HEK293T (cell line): Measurements from ENCODE around the gene KLRG1.

Experiments used
- CTCF ChIA-PET: fragments of 350-600 bp; formaldehyde crosslinking; extraction: SDS; loops from one replicate; lab custom pipeline; 2021; ENCODE audit warnings: antibody characterized with exemption, inconsistent platforms; lab: Yijun Ruan, JAX
- POLR2A ChIA-PET: fragments of 350-600 bp; formaldehyde crosslinking; extraction: SDS; loops from one replicate; lab custom pipeline; 2020; ENCODE audit warnings: antibody characterized with exemption, inconsistent platforms; lab: Yijun Ruan, JAX
- DNase-seq: peaks from one replicate; pipeline ENCODE4 v3.0.0; 2012; ENCODE audit warnings: mixed read lengths; ENCODE audit errors: extremely low spot score
- ARNT ChIP-seq: fragments of 450-650 bp; IDR thresholded peaks from 2 replicates; pipeline ENCODE4 v1.6.1; 2017; ENCODE audit warnings: mild to moderate bottlenecking
- BHLHE40 ChIP-seq: fragments of 450-650 bp; IDR thresholded peaks from 2 replicates; pipeline ENCODE4 v1.6.1; 2016; ENCODE audit warnings: mild to moderate bottlenecking, moderate library complexity, borderline replicate concordance
- CTBP1 ChIP-seq: fragments of 450-650 bp; IDR thresholded peaks from 2 replicates; pipeline ENCODE4 v1.6.1; 2016; ENCODE audit warnings: borderline replicate concordance
- ELF4 ChIP-seq: fragments of 450-650 bp; IDR thresholded peaks from 2 replicates; pipeline ENCODE4 v1.6.1; 2017; ENCODE audit warnings: antibody characterized with exemption
- FOXA1 ChIP-seq: fragments of 450-650 bp; IDR thresholded peaks from 2 replicates; pipeline ENCODE4 v1.6.1; 2016; ENCODE audit warnings: mild to moderate bottlenecking
- FOXK2 ChIP-seq: fragments of 450-650 bp; IDR thresholded peaks from 2 replicates; pipeline ENCODE4 v1.6.1; 2016; ENCODE audit warnings: mild to moderate bottlenecking
- FOXM1 ChIP-seq: fragments of 450-650 bp; IDR thresholded peaks from 2 replicates; pipeline ENCODE4 v1.6.1; 2017; ENCODE audit warnings: mild to moderate bottlenecking, borderline replicate concordance
- HDGF ChIP-seq: fragments of 450-650 bp; IDR thresholded peaks from 2 replicates; pipeline ENCODE4 v1.6.1; 2017; ENCODE audit warnings: antibody characterized with exemption, borderline replicate concordance
- L3MBTL2 ChIP-seq: fragments of 450-650 bp; conservative IDR thresholded peaks from 2 replicates; pipeline ENCODE4 v1.6.1; 2016; ENCODE audit warnings: mild to moderate bottlenecking
- LEF1 ChIP-seq: fragments of 450-650 bp; IDR thresholded peaks from 2 replicates; pipeline ENCODE4 v1.6.1; 2017; ENCODE audit warnings: mild to moderate bottlenecking, borderline replicate concordance
- NFRKB ChIP-seq: fragments of 450-650 bp; IDR thresholded peaks from 2 replicates; pipeline ENCODE4 v1.6.1; 2016; ENCODE audit warnings: mild to moderate bottlenecking, moderate library complexity
- SP1 ChIP-seq: fragments of 450-650 bp; IDR thresholded peaks from 2 replicates; pipeline ENCODE4 v1.6.1; 2017
- SUZ12 ChIP-seq: fragments of 450-650 bp; IDR thresholded peaks from 2 replicates; pipeline ENCODE4 v1.6.1; 2016; ENCODE audit warnings: mild to moderate bottlenecking
- TARDBP ChIP-seq: fragments of 450-650 bp; IDR thresholded peaks from 2 replicates; pipeline ENCODE4 v1.6.1; 2016
- ZNF384 ChIP-seq: fragments of 450-650 bp; IDR thresholded peaks from 2 replicates; pipeline ENCODE4 v1.6.1; 2016
- TF ChIP-seq, protein P1 (sequence below): fragments of 450-650 bp; IDR thresholded peaks from 2 replicates; pipeline ENCODE4 v1.6.1; 2016

The KLRG1 gene

DNA sequence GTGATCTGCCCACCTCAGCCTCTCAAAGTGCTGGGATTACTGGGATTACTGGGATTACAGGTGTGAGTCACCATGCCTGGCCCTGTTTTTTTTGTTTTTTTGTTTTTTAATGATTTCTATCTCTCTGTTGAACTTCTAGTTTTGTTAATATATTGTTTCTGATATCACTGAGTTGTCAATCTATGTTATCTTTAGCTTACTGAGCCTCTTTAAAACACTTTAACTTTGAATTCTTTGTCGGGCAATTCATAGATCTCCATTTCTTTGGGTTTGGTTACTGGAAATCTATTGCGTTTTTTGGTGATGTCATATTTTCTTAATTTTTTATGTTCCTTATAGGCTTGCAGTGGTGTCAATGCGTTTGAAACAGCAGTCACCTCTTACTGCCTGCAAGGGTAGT, 9.2 kb upstream of the KLRG1 start:
- no peak for TF ChIP-seq FOXK2
- no peak for TF ChIP-seq NFRKB
- no peak for TF ChIP-seq ZNF384
- TF ChIP-seq FOXM1 = no peak
- no peak for TF ChIP-seq SP1
- TF ChIP-seq CTBP1 = no peak
- no peak for TF ChIP-seq ELF4
- no peak for TF ChIP-seq FOXA1
- no peak for TF ChIP-seq L3MBTL2
- no peak for TF ChIP-seq TARDBP
- TF ChIP-seq, protein P1, sequence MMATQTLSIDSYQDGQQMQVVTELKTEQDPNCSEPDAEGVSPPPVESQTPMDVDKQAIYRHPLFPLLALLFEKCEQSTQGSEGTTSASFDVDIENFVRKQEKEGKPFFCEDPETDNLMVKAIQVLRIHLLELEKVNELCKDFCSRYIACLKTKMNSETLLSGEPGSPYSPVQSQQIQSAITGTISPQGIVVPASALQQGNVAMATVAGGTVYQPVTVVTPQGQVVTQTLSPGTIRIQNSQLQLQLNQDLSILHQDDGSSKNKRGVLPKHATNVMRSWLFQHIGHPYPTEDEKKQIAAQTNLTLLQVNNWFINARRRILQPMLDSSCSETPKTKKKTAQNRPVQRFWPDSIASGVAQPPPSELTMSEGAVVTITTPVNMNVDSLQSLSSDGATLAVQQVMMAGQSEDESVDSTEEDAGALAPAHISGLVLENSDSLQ = no peak
- TF ChIP-seq HDGF = no peak
- no peak for TF ChIP-seq ARNT
- ChIA-PET POLR2A (no interaction called here), CTCF (no interaction called here)
- no peak for DNase-seq

DNA sequence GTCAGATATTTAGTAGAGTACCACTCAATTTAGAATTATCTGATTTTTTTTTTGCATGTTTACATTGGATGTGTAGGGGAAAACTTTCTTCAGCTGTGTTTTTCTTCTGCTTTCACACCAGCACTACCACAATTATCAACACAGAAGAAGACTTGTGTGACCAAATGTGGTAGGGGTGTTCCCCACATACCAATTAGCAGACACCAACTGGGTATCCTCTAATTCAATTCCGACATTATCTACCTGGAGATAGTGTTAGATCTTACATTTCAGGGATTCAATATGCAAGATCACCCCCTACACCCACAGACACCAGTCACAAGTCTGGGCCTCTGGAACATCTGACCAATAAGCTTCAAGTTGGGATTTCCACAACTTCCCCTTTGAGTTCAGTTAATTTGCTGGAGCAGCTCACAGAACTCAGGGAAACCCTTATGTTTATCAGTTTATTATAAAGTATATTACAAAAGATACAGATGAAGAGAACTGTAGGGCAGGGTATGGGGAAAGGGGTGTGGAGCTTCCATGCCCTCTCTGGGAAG, 4.1 kb upstream of the KLRG1 start:
- TF ChIP-seq HDGF (no peak), NFRKB (no peak), FOXM1 (no peak), SUZ12 (no peak), SP1 (no peak)
- DNase-seq = no peak
- POLR2A ChIA-PET = no interaction called here
- CTCF ChIA-PET = no interaction called here

DNA sequence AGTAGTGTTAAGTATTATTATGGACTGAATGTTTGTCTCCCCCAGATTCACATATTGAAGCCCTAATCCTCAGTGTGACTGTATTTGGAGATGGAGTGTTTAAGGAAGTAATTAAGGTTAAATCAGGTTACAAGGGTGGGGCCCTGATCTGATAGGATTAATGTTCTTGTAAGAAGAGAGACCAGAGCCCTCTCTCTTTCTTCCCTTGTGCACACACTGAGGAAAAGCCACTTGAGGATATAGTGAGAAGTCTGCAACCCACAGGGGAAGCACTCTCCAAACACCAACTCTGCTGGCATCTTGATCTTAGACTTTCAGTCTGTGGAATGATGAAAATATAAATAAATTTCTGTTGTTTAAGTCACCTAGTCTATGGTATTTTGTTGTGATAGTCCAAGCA, 2.2 kb upstream of the KLRG1 start:
- ChIA-PET CTCF (no interaction called here), POLR2A (no interaction called here)
- TF ChIP-seq BHLHE40 = no peak
- no peak for DNase-seq

DNA sequence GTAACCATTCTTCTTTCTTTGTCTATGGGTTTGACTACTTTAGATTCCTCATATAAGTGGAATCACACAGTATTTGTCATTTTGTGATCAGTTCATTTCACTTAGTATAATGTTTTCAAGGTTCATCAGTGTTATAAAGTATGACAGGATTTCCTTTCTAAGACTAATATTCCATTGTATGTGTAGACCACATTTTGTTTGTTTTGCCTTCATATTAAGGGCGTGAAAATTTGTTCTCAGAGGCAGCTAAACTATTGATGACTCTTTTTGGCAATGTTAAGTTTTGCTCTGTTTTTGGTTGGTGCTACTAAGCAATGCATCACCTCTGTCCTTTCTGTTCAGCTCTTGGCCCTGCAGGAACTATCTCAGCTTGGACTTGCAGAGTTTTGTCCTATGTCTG, 1.7 kb upstream of the KLRG1 start:
- no peak for TF ChIP-seq L3MBTL2
- no peak for TF ChIP-seq LEF1
- no peak for TF ChIP-seq HDGF
- no peak for TF ChIP-seq FOXM1
- TF ChIP-seq SP1 = no peak
- TF ChIP-seq, protein P1 = no peak
- TF ChIP-seq ELF4 = no peak
- TF ChIP-seq SUZ12 = no peak
- TF ChIP-seq NFRKB = no peak
- TF ChIP-seq FOXA1 = no peak
- no peak for TF ChIP-seq BHLHE40
- no peak for TF ChIP-seq FOXK2
- no peak for TF ChIP-seq TARDBP
- no peak for TF ChIP-seq CTBP1

DNA sequence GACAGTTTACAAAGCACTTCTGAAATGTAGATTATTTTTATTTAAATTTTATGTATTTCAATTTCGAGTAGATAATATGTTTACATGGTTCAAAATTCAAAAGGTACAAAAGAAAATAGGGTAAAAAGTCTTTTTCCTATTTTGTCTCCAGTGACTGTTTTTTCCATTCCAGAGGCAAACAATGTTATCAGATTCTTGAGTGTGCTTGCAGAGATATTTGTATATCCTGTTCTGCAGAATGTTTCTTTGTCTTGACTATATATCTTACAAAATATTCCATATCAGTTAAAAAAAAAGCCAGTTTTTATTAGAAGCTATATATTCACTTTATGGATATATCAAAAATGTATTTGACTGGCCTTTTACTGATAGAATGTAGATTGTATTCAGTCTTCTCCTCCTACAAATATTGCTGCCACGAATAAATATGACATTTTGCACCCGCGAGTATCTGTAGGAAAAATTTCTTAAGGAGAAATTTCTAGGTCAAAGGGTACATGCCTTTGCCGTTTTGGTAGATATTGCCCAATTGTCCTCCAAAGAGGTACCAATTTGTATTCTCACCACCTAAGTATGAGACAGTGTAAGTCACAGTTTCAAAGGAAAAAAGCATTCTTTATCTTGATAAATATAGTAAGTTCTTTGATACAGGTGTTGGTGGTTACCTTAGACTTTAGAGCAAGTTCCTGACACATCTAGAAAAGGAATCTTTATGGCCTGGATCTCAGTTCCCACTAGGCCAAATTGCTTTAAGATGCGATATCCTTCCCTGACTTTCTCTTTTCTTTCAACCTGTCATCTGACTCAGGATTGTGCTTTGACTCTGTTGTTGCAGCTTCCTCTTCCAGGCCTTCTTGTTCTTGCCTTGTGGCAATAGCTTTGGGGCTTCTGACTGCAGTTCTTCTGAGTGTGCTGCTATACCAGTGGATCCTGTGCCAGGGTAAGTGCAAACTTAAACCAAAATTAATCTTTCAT, 2.3 kb downstream of the KLRG1 start:
- ChIA-PET CTCF (no interaction called here), POLR2A (no interaction called here)
- DNase-seq = no peak
- TF ChIP-seq BHLHE40 (no peak), SP1 (no peak), FOXK2 (no peak), FOXA1 (no peak), HDGF (no peak), LEF1 (no peak), L3MBTL2 (no peak), ARNT (no peak), TARDBP (no peak), ZNF384 (no peak), CTBP1 (no peak), ELF4 (no peak), SUZ12 (no peak), FOXM1 (no peak), NFRKB (no peak)
- TF ChIP-seq, protein P1 = no peak

More for the DNA sequence above, 1.7 kb upstream of the KLRG1 start:
- ChIA-PET POLR2A (no interaction called here), CTCF (no interaction called here)
- no peak for DNase-seq

DNA sequence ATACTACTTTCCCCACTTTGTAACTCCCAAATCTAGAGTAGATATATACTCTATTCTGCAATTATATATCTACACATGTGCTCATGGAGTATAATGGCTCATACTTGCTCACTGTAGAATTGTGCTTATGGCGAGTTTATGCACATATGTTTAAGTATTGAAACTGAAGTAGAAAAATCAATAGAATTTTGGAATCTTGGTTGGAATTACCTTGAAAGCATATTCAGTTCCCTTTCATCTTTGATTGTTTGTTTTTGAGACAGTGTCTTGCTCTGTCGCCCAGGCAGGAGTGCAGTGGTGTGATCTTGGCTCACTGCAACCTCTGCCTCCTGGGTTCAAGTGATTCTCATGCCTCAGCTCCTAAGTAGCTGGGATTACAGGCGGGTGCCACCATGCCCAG, 4.5 kb downstream of the KLRG1 start:
- no peak for TF ChIP-seq FOXM1
- TF ChIP-seq SUZ12 = no peak
- no peak for TF ChIP-seq ZNF384
- TF ChIP-seq HDGF = no peak
- no peak for TF ChIP-seq FOXA1
- no peak for TF ChIP-seq NFRKB
- TF ChIP-seq ARNT = no peak
- no peak for TF ChIP-seq L3MBTL2
- TF ChIP-seq SP1 = no peak
- no peak for TF ChIP-seq TARDBP
- no peak for TF ChIP-seq ELF4
- TF ChIP-seq CTBP1 = no peak
- TF ChIP-seq FOXK2 = no peak
- ChIA-PET POLR2A (no interaction called here), CTCF (no interaction called here)
- no peak for DNase-seq
